B cell (primary cell): ENCODE data around the gene MROH7. TPM values are rescaled to one million over a fixed set of nuclear protein-coding genes. Genes with fewer than 3 reads are reported as not detected.

Source experiments
- ATAC-seq: fragments of 200-7000 bp; cut with Tn5 transposase; one replicate; pipeline ENCODE4 v1.10.0; 2021; ENCODE audit warnings: low read depth, mild to moderate bottlenecking, moderate number of reproducible peaks, moderate library complexity
- CTCF ChIA-PET: fragments of 350-600 bp; sonication (Branson Sonifier 250); formaldehyde crosslinking; loops from one replicate; lab custom pipeline; 2021; ENCODE audit warnings: antibody characterized with exemption, inconsistent platforms; lab: Charles Lee
- POLR2A ChIA-PET: fragments of 350-600 bp; sonication (Branson Sonifier 250); formaldehyde crosslinking; loops from one replicate; lab custom pipeline; 2021; ENCODE audit warnings: antibody characterized with exemption; lab: Charles Lee
- DNase-seq: peaks from one replicate; pipeline ENCODE4 v3.0.0; 2013
- H2AFZ ChIP-seq: 2 replicates; pipeline ENCODE4 v1.6.1; 2012; ENCODE audit warnings: mild to moderate bottlenecking, low read depth, low read length; ENCODE audit not compliant: insufficient read depth, poor library complexity, severe bottlenecking
- H3K27ac ChIP-seq, 2 donors: 1 replicate in 1 of 2; 2 replicates in 1 of 2; pipeline ENCODE4 v1.5.1; 2012 to 2013; ENCODE audit warnings: low read length in 2 of 2, mild to moderate bottlenecking in 2 of 2, moderate library complexity in 1 of 2
- H3K27me3 ChIP-seq, 4 experiments: fragments of 200-600 bp in 1 of 4; sonication (generic) in 1 of 4; replicated peaks in 1 of 4; 1 replicate in 2 of 4; 2 replicates in 2 of 4; pipeline versions ENCODE4 v1.6.1 to v1.7.0; 2013 to 2016; ENCODE audit warnings: low read length in 3 of 4, mild to moderate bottlenecking in 2 of 4, mixed read lengths in 1 of 4, moderate library complexity in 1 of 4; ENCODE audit not compliant: insufficient read depth in 4 of 4, control insufficient read depth in 3 of 4; ENCODE audit errors: control extremely low read depth in 1 of 4
- H3K36me3 ChIP-seq, 2 experiments: replicated peaks in 1 of 2; 1 replicate in 1 of 2; 2 replicates in 1 of 2; pipeline versions ENCODE4 v1.6.1 to v1.7.1; 2013; ENCODE audit warnings: low read length in 1 of 2; ENCODE audit not compliant: insufficient read depth in 2 of 2, control insufficient read depth in 1 of 2; ENCODE audit errors: control extremely low read depth in 1 of 2, extremely low read depth in 1 of 2
- H3K4me1 ChIP-seq, 2 donors: fragments of 200-600 bp in 1 of 2; sonication (generic) in 1 of 2; 1 replicate in 1 of 2; 2 replicates in 1 of 2; pipeline versions ENCODE4 v1.5.1 to v1.6.1; 2013 to 2017; ENCODE audit warnings: low read length in 2 of 2; ENCODE audit not compliant: control insufficient read depth in 2 of 2, insufficient read depth in 2 of 2
- H3K4me2 ChIP-seq: replicated peaks from 2 replicates; pipeline ENCODE3; 2012; ENCODE audit warnings: mild to moderate bottlenecking, low read depth, low read length; ENCODE audit not compliant: poor library complexity, severe bottlenecking
- H3K4me3 ChIP-seq, 5 experiments: fragments of 200-600 bp in 1 of 5; sonication (generic) in 1 of 5; 1 replicate in 3 of 5; 2 replicates in 2 of 5; pipeline versions ENCODE4 v1.5.1 to v1.7.0; 2011 to 2016; ENCODE audit warnings: low read length in 4 of 5, mild to moderate bottlenecking in 4 of 5, low read depth in 2 of 5, control low read depth in 1 of 5, moderate library complexity in 1 of 5; ENCODE audit not compliant: insufficient read depth in 1 of 5; ENCODE audit errors: control extremely low read depth in 1 of 5, extremely low read depth in 1 of 5
- H3K79me2 ChIP-seq: fragments of 200-600 bp; sonication (generic); one replicate; pipeline ENCODE4 v1.6.0; 2016; ENCODE audit warnings: low read length; ENCODE audit not compliant: control insufficient read depth, insufficient read depth
- H3K9ac ChIP-seq: fragments of 200-600 bp; sonication (generic); 2 replicates; pipeline ENCODE4 v1.6.1; 2017; ENCODE audit warnings: mild to moderate bottlenecking, low read length, moderate library complexity
- H3K9me3 ChIP-seq, 3 donors: one replicate each; pipeline versions ENCODE4 v1.6.1 to v1.7.1; 2013; ENCODE audit warnings: low read length in 2 of 3; ENCODE audit not compliant: control insufficient read depth in 2 of 3, insufficient read depth in 1 of 3; ENCODE audit errors: control extremely low read depth in 1 of 3
- H4K20me1 ChIP-seq: 2 replicates; pipeline ENCODE4 v1.6.0; 2012; ENCODE audit warnings: mild to moderate bottlenecking, low read length; ENCODE audit not compliant: insufficient read depth, control insufficient read depth, poor library complexity, severe bottlenecking
- H3K27ac Mint-ChIP-seq: one replicate; pipeline ENCODE4 v1.8.0; 2021; ENCODE audit warnings: mixed read lengths
- H3K27me3 Mint-ChIP-seq: one replicate; pipeline ENCODE4 v1.8.0; 2021; ENCODE audit warnings: mixed read lengths
- H3K4me1 Mint-ChIP-seq: one replicate; pipeline ENCODE4 v1.8.0; 2021; ENCODE audit warnings: mixed read lengths
- H3K4me3 Mint-ChIP-seq: one replicate; pipeline ENCODE4 v1.8.0; 2021; ENCODE audit warnings: mixed read lengths
- H3K9me3 Mint-ChIP-seq: one replicate; pipeline ENCODE4 v1.8.0; 2022; ENCODE audit warnings: mixed read lengths; ENCODE audit not compliant: insufficient read depth
- EZH2 ChIP-seq: IDR thresholded peaks from 2 replicates; pipeline ENCODE4 v1.6.1; 2012; ENCODE audit warnings: borderline replicate concordance, low read depth, mild to moderate bottlenecking, moderate library complexity, low read length; ENCODE audit not compliant: insufficient read depth, poor library complexity, severe bottlenecking
- WGBS: methylation state at CpG from one replicate; pipeline ENCODE4 v1.1.5; 2013; ENCODE audit warnings: missing lambda C conversion rate; ENCODE audit not compliant: insufficient coverage; 5-methylcytosine and 5-hydroxymethylcytosine counted together
- intact Hi-C: fragments of 100-400 bp; cut with micrococcal nuclease; formaldehyde crosslinking; loops from one replicate; pipeline ENCODE4 v1.10.0; 2022
- polyA plus RNA-seq: library from polyadenylated mRNA; depleted of rRNA; stranded (reverse); fragments of >200 nt; gene quantifications from 2 replicates; pipeline ENCODE4 v1.2.3, GENCODE V29; 2012
- total RNA-seq, 2 donors: library from RNA; stranded (reverse); fragments of 120-200 nt in 1 of 2; gene quantifications; 1 replicate in 1 of 2; 2 replicates in 1 of 2; pipeline versions ENCODE4 v1.2.3 to v1.2.4, GENCODE V29; 2013 to 2022
- TF ChIP-seq, protein P1 (sequence below): fragments of 200-600 bp; IDR thresholded peaks from one replicate; pipeline ENCODE4 v1.8.0; 2022; ENCODE audit warnings: antibody characterized with exemption, mild to moderate bottlenecking

Gene MROH7
- total and polyA plus RNA-seq, 2 donors (not counting 1 experiment from before 2014, with no cell fraction given), result not detected

GRCh38 chr1:54709547-54710292 is 68.1 kb downstream of the MROH7 start:
- no peak overlapping the region for H3K27ac Mint-ChIP-seq
- TF ChIP-seq, protein P1, sequence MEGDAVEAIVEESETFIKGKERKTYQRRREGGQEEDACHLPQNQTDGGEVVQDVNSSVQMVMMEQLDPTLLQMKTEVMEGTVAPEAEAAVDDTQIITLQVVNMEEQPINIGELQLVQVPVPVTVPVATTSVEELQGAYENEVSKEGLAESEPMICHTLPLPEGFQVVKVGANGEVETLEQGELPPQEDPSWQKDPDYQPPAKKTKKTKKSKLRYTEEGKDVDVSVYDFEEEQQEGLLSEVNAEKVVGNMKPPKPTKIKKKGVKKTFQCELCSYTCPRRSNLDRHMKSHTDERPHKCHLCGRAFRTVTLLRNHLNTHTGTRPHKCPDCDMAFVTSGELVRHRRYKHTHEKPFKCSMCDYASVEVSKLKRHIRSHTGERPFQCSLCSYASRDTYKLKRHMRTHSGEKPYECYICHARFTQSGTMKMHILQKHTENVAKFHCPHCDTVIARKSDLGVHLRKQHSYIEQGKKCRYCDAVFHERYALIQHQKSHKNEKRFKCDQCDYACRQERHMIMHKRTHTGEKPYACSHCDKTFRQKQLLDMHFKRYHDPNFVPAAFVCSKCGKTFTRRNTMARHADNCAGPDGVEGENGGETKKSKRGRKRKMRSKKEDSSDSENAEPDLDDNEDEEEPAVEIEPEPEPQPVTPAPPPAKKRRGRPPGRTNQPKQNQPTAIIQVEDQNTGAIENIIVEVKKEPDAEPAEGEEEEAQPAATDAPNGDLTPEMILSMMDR, result no peak
- no peak for TF ChIP-seq EZH2
- Histone ChIP-seq H4K20me1 (no peaks in the 10 kb centered on the region), H3K79me2 (peaks cover under 1% of the 10 kb centered on the region), H3K27me3 (peaks cover 0 to 13% (median 2%) of the 10 kb centered on the region in 4 experiments), H3K4me3 (no peak overlapping the region), H2AFZ (no peak overlapping the region), H3K4me2 (no peak overlapping the region), H3K9me3 (no peaks in the 10 kb centered on the region), H3K36me3 (no peaks in the 10 kb centered on the region), H3K4me1 (no peaks in the 10 kb centered on the region), H3K27ac (no peak overlapping the region), H3K9ac (no peak overlapping the region)
- no peaks in the 10 kb centered on the region for H3K4me1 Mint-ChIP-seq
- intact Hi-C loops, result no loop called here
- ChIA-PET POLR2A (no interaction called here), CTCF (no interaction called here)
- 95% methylated on average over 7 of the region's 8 CpGs for WGBS
- peaks cover 21% of the 10 kb centered on the region for H3K27me3 Mint-ChIP-seq
- H3K4me3 Mint-ChIP-seq, result no peak overlapping the region
- DNase-seq (no peak), ATAC-seq (no peak)
- H3K9me3 Mint-ChIP-seq, result no peaks in the 10 kb centered on the region

DNA sequence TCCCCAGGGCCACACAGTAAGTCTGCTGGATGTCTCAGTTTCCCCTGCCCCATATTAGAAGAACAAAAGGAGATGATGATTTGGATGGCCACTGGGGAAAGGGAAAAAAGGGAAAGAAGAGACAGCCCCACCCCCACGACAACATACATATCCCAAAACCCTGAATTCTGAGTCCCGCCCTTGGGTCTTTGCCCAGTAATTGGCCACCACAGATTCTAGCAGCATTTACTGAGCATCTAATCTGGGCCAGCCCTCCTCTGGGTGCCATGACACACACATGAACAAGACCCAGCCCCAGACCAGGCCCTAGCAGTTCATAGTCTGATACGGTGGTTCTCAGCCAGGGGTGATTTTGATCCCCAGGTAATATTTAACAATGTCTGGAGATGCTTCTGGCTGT is 68.8 kb downstream of the MROH7 start:
- WGBS, result 100% methylated on average over 2 of the region's 3 CpGs
- H2AFZ ChIP-seq, result no peak overlapping the region
- Mint-ChIP-seq H3K27ac (no peak overlapping the region), H3K9me3 (no peaks in the 10 kb centered on the region), H3K4me3 (no peak overlapping the region), H3K27me3 (peaks cover 17% of the 10 kb centered on the region), H3K4me1 (peaks cover 5% of the 10 kb centered on the region)
- H3K27me3 ChIP-seq, result peaks cover 0 to 8% (median 2%) of the 10 kb centered on the region in 4 experiments
- intact Hi-C loops, result no loop called here
- ChIA-PET POLR2A (no interaction called here), CTCF (no interaction called here)
- no peaks in the 10 kb centered on the region for H3K9me3 ChIP-seq
- no peak overlapping the region for H3K4me3 ChIP-seq
- no peaks in the 10 kb centered on the region for H3K36me3 ChIP-seq
- H3K4me2 ChIP-seq, result no peak overlapping the region
- H3K79me2 ChIP-seq, result peaks cover 8% of the 10 kb centered on the region
- TF ChIP-seq, protein P1, result no peak
- no peak for TF ChIP-seq EZH2
- DNase-seq, result no peak
- ATAC-seq, result no peak
- no peak overlapping the region for H3K9ac ChIP-seq
- no peak overlapping the region for H3K27ac ChIP-seq
- no peaks in the 10 kb centered on the region for H4K20me1 ChIP-seq
- peaks cover 5 to 7% of the 10 kb centered on the region in 2 donors for H3K4me1 ChIP-seq
